HCT116 (cell line): Measurements from ENCODE around the gene RACGAP1. TPM values are rescaled to one million over a fixed set of nuclear protein-coding genes. Genes with fewer than 3 reads are reported as not detected.

Experiments used
- ATAC-seq: fragments of 200-7000 bp; cut with Tn5 transposase; 2 replicates; pipeline ENCODE4 v1.9.1; 2020; ENCODE audit warnings: mild to moderate bottlenecking, moderate library complexity
- BruUV-seq: library from RNA; stranded (reverse); fragments of 400-500 nt; replicated peaks from 2 replicates; lab custom pipeline; 2021; lab: Mats Ljungman, UMichigan
- CTCF ChIA-PET: fragments of 300-600 bp; sonication (Branson Sonifier 250); formaldehyde crosslinking; loops from one replicate; lab custom pipeline; 2021; ENCODE audit warnings: antibody characterized with exemption; lab: Charles Lee
- POLR2A ChIA-PET: fragments of 300-600, 350-600 bp; sonication (Branson Sonifier 250); formaldehyde crosslinking; loops from one replicate; lab custom pipeline; 2021; ENCODE audit warnings: antibody characterized with exemption; lab: Charles Lee
- RAD21 ChIA-PET, 2 experiments: fragments of 300-600 bp; sonication (Branson Sonifier 250); formaldehyde crosslinking; loops; one replicate each; lab custom pipeline; 2023; ENCODE audit warnings: low total read pairs in 2 of 2; ENCODE audit not compliant: uncharacterized antibody in 2 of 2, unreplicated experiment in 2 of 2, low non-redundant PET in 1 of 2; lab: Charles Lee
- DNase-seq: peaks from one replicate; pipeline ENCODE4 v3.0.0-alpha.2; 2010; ENCODE audit warnings: low read depth, low spot score
- H2AFZ ChIP-seq: fragments of 200-600 bp; shearing (Covaris generic), sonication (generic); 2 replicates; pipeline ENCODE4 v1.6.1; 2017; ENCODE audit warnings: low read depth, mixed run types, mixed read lengths, antibody characterized with exemption, low read length; ENCODE audit not compliant: poor library complexity, severe bottlenecking
- H3K27ac ChIP-seq: 2 replicates; pipeline ENCODE4 v1.5.1; 2012; ENCODE audit warnings: low read depth, low read length
- H3K27me3 ChIP-seq: fragments of 200-600 bp; sonication (generic); 2 replicates; pipeline ENCODE4 v1.6.1; 2016; ENCODE audit warnings: mixed run types, low read length, mixed read lengths; ENCODE audit not compliant: insufficient read depth
- H3K36me3 ChIP-seq, 2 experiments: fragments of 200-500 bp in 1 of 2; fragments of 200-600 bp in 1 of 2; sonication (Bioruptor generic) in 1 of 2; sonication (generic) in 1 of 2; 2 replicates each; pipeline versions ENCODE4 v1.5.1 to v1.6.1; 2014 to 2016; ENCODE audit warnings: low read length in 2 of 2, inconsistent platforms in 1 of 2, mixed read lengths in 1 of 2, mixed run types in 1 of 2; ENCODE audit not compliant: insufficient read depth in 2 of 2, control insufficient read depth in 1 of 2
- H3K4me1 ChIP-seq, 2 experiments: fragments of 200-600 bp in 1 of 2; sonication (generic) in 1 of 2; 2 replicates each; pipeline versions ENCODE4 v1.5.1 to v1.6.1; 2012 to 2017; ENCODE audit warnings: low read length in 2 of 2, inconsistent platforms in 1 of 2, mild to moderate bottlenecking in 1 of 2, mixed read lengths in 1 of 2, mixed run types in 1 of 2, moderate library complexity in 1 of 2; ENCODE audit not compliant: insufficient read depth in 2 of 2, control insufficient read depth in 1 of 2
- H3K4me2 ChIP-seq: fragments of 200-600 bp; sonication (generic); 2 replicates; pipeline ENCODE4 v1.6.1; 2017; ENCODE audit warnings: mixed run types, low read length, mixed read lengths
- H3K4me3 ChIP-seq, 2 experiments: fragments of 200-600 bp in 1 of 2; sonication (generic) in 1 of 2; replicated peaks in 1 of 2; 2 replicates each; pipeline ENCODE4 v1.5.1; 2011 to 2016; ENCODE audit warnings: low read length in 2 of 2, control low read depth in 1 of 2, low read depth in 1 of 2, mild to moderate bottlenecking in 1 of 2, mixed read lengths in 1 of 2, mixed run types in 1 of 2
- H3K79me2 ChIP-seq: fragments of 200-600 bp; sonication (generic); 2 replicates; pipeline ENCODE4 v1.6.1; 2017; ENCODE audit warnings: mild to moderate bottlenecking, mixed run types, low read length, moderate library complexity, mixed read lengths; ENCODE audit not compliant: insufficient read depth
- H3K9ac ChIP-seq: fragments of 200-600 bp; sonication (generic); 2 replicates; pipeline ENCODE4 v1.6.1; 2016; ENCODE audit warnings: low read length, mixed read lengths
- H3K9me2 ChIP-seq: fragments of 200-600 bp; sonication (generic), shearing (Covaris generic); 2 replicates; pipeline ENCODE4 v1.6.1; 2017; ENCODE audit warnings: mixed run types, mild to moderate bottlenecking, moderate library complexity; ENCODE audit not compliant: insufficient read depth
- H3K9me3 ChIP-seq, 2 experiments: fragments of 200-500 bp in 1 of 2; fragments of 200-600 bp in 1 of 2; sonication (Bioruptor generic) in 1 of 2; sonication (generic) in 1 of 2; 2 replicates each; pipeline ENCODE4 v1.6.1; 2014 to 2017; ENCODE audit warnings: low read length in 2 of 2, mixed read lengths in 2 of 2, inconsistent platforms in 1 of 2, low read depth in 1 of 2, mild to moderate bottlenecking in 1 of 2, mixed run types in 1 of 2, moderate library complexity in 1 of 2; ENCODE audit not compliant: control insufficient read depth in 1 of 2, insufficient read depth in 1 of 2
- H4K20me1 ChIP-seq: fragments of 200-600 bp; sonication (generic), shearing (Covaris generic); 2 replicates; pipeline ENCODE4 v1.6.1; 2017; ENCODE audit warnings: mixed run types, mild to moderate bottlenecking, moderate library complexity; ENCODE audit not compliant: insufficient read depth
- CBX3 ChIP-seq: IDR thresholded peaks from 2 replicates; pipeline ENCODE4 v1.6.1; 2012; ENCODE audit warnings: low read depth
- CTCF ChIP-seq, 3 experiments: fragments of 200-600 bp in 1 of 3; sonication (generic) in 1 of 3; IDR thresholded peaks in 2 of 3; conservative IDR thresholded peaks in 1 of 3; 2 replicates each; pipeline ENCODE4 v1.5.1; 2012 to 2017; ENCODE audit warnings: low read depth in 2 of 3, low read length in 2 of 3, antibody characterized with exemption in 1 of 3, borderline replicate concordance in 1 of 3, control low read depth in 1 of 3, mild to moderate bottlenecking in 1 of 3, mixed read lengths in 1 of 3, mixed run types in 1 of 3, moderate library complexity in 1 of 3; ENCODE audit not compliant: insufficient read depth in 1 of 3
- JUND ChIP-seq: IDR thresholded peaks from 2 replicates; pipeline ENCODE4 v1.6.1; 2012
- MAX ChIP-seq: IDR thresholded peaks from 2 replicates; pipeline ENCODE4 v1.6.1; 2012
- POLR2A ChIP-seq: IDR thresholded peaks from 2 replicates; pipeline ENCODE4 v1.7.0; 2011; ENCODE audit warnings: borderline replicate concordance; ENCODE audit not compliant: insufficient read depth, insufficient read length; ENCODE audit errors: extremely low read depth
- POLR2AphosphoS5 ChIP-seq: IDR thresholded peaks from 2 replicates; pipeline ENCODE4 v1.6.1; 2011; ENCODE audit warnings: mild to moderate bottlenecking, low read depth, low read length, moderate library complexity
- RAD21 ChIP-seq: IDR thresholded peaks from 2 replicates; pipeline ENCODE4 v1.6.1; 2012; ENCODE audit warnings: low read depth, mild to moderate bottlenecking
- SP1 ChIP-seq: IDR thresholded peaks from 2 replicates; pipeline ENCODE4 v1.6.1; 2012; ENCODE audit warnings: low read depth
- SRF ChIP-seq: IDR thresholded peaks from 2 replicates; pipeline ENCODE4 v1.6.1; 2012; ENCODE audit warnings: low read depth
- TCF7L2 ChIP-seq: IDR thresholded peaks from 2 replicates; pipeline ENCODE4 v1.7.0; 2011; ENCODE audit warnings: borderline replicate concordance, inconsistent platforms; ENCODE audit not compliant: insufficient read depth, insufficient read length; ENCODE audit errors: extremely low read depth
- YY1 ChIP-seq: IDR thresholded peaks from 2 replicates; pipeline ENCODE4 v1.6.1; 2011; ENCODE audit warnings: low read length, low read depth, moderate library complexity, mild to moderate bottlenecking; ENCODE audit not compliant: insufficient replicate concordance; ENCODE audit errors: extremely low read depth
- ZFX ChIP-seq: fragments of 450-650 bp; IDR thresholded peaks from 2 replicates; pipeline ENCODE4 v1.6.1; 2017
- ZNF274 ChIP-seq: fragments of 200-500 bp; sonication (Bioruptor generic); IDR thresholded peaks from 2 replicates; pipeline ENCODE4 v1.6.1; 2014; ENCODE audit warnings: mild to moderate bottlenecking, low read depth, low read length, inconsistent platforms
- intact Hi-C: fragments of 100-400 bp; cut with micrococcal nuclease; formaldehyde crosslinking; loops from 2 replicates; pipeline ENCODE4 v1.10.0; 2022
- total RNA-seq: library from RNA; stranded (reverse); gene quantifications from one replicate; pipeline ENCODE4 v1.2.1, GENCODE V29; 2021; ENCODE audit not compliant: unreplicated experiment

Gene RACGAP1
- total RNA-seq, 1 experiment from 2014 or later, result 147 TPM

GRCh38 chr12:50055831-50056638 is 30.7 kb upstream of the RACGAP1 start:
- H3K9me3 ChIP-seq, result no peaks in the 10 kb centered on the region
- ChIA-PET RAD21 (interaction anchor here (1.0 to 2.1 kb wide), 5 partner anchors 17 to 110 kb away, joined by 3 to 8 read pairs (median 5); no protein-coding TSS in a partner anchor), CTCF (interaction anchor here (0.8 to 3.6 kb wide), 13 partner anchors 9 to 278 kb away, joined by 3 to 39 read pairs (median 5); partner anchors contain the start of gene SMARCD1), POLR2A (interaction anchor here (1.0 to 1.4 kb wide), 2 partner anchors 189 to 315 kb away, joined by 3 read pairs; partner anchors contain the start of gene TMBIM6)
- no peaks in the 10 kb centered on the region for H3K79me2 ChIP-seq
- H3K9me2 ChIP-seq, result no peaks in the 10 kb centered on the region
- peaks cover 0 to 14% of the 10 kb centered on the region in 2 experiments; a peak in 1 of 4 replicates for H3K36me3 ChIP-seq
- no peaks in the 10 kb centered on the region; the same call in 1 of the 2 replicates for H3K27me3 ChIP-seq
- no peak overlapping the region for H3K4me3 ChIP-seq
- H3K9ac ChIP-seq, result peak overlapping the region; percentile 42
- TF ChIP-seq ZNF274 (no peak), YY1 (peak; percentile 28), POLR2AphosphoS5 (no peak), SP1 (no peak), MAX (peak; percentile 95), JUND (no peak), CBX3 (no peak), ZFX (no peak), RAD21 (peak; percentile 90), SRF (no peak), TCF7L2 (no peak), POLR2A (no peak), CTCF (IDR thresholded peaks at IDR 0.05 in 2 of 3, conservative IDR thresholded peaks at IDR 0.05 in 1 of 3; ENCODE audit: borderline replicate concordance in 1 of 3, insufficient read depth in 1 of 3, low read depth in 2 of 3, low read length in 2 of 3) (peak; percentile 91 to 98 (median 96))
- peaks cover 15 to 25% of the 10 kb centered on the region in 2 experiments; a peak in 3 of 4 replicates for H3K4me1 ChIP-seq
- H3K4me2 ChIP-seq, result peak overlapping the region; percentile 99
- no TSS peak for BruUV-seq
- H2AFZ ChIP-seq, result peak overlapping the region; percentile 92
- H3K27ac ChIP-seq, result no peak overlapping the region; the same call in 1 of the 2 replicates
- intact Hi-C loops, result loop anchor here (1.0 to 5.0 kb wide), 3 partner anchors 89 to 280 kb away; no protein-coding TSS in a partner anchor
- peak; percentile 48 for DNase-seq
- peak; percentile 61 for ATAC-seq
- no peaks in the 10 kb centered on the region for H4K20me1 ChIP-seq
